ENCODE data around the gene BNIP2.

- TF ChIP-seq, protein P1, sequence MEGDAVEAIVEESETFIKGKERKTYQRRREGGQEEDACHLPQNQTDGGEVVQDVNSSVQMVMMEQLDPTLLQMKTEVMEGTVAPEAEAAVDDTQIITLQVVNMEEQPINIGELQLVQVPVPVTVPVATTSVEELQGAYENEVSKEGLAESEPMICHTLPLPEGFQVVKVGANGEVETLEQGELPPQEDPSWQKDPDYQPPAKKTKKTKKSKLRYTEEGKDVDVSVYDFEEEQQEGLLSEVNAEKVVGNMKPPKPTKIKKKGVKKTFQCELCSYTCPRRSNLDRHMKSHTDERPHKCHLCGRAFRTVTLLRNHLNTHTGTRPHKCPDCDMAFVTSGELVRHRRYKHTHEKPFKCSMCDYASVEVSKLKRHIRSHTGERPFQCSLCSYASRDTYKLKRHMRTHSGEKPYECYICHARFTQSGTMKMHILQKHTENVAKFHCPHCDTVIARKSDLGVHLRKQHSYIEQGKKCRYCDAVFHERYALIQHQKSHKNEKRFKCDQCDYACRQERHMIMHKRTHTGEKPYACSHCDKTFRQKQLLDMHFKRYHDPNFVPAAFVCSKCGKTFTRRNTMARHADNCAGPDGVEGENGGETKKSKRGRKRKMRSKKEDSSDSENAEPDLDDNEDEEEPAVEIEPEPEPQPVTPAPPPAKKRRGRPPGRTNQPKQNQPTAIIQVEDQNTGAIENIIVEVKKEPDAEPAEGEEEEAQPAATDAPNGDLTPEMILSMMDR (IDR thresholded peaks at IDR 0.05), result no peak
- TF ChIP-seq EZH2 (IDR thresholded peaks at IDR 0.05) (no peak), EZH2phosphoT487 (IDR thresholded peaks at IDR 0.05) (no peak)
Observed at GRCh38 chr15:59699810-59700431, 10.8 kb upstream of the BNIP2 start.

Data from neural progenitor cell (in vitro differentiated cells).